Rectal smooth muscle tissue (tissue), 1 donor: Measurements from ENCODE around the gene EXD3.

Experiments
- H3K27ac ChIP-seq: one replicate; pipeline ENCODE4 v1.7.0; 2013; ENCODE audit warnings: low read depth, low read length, inconsistent platforms
- H3K27me3 ChIP-seq: one replicate; pipeline ENCODE4 v1.7.0; 2013; ENCODE audit warnings: low read length; ENCODE audit not compliant: control insufficient read depth, insufficient read depth
- H3K36me3 ChIP-seq: one replicate; pipeline ENCODE4 v1.7.0; 2013; ENCODE audit warnings: low read length; ENCODE audit not compliant: control insufficient read depth, insufficient read depth
- H3K4me1 ChIP-seq: one replicate; pipeline ENCODE4 v1.7.0; 2013; ENCODE audit warnings: low read length; ENCODE audit not compliant: control insufficient read depth, insufficient read depth
- H3K4me3 ChIP-seq: one replicate; pipeline ENCODE4 v1.7.0; 2013; ENCODE audit warnings: low read length
- H3K9ac ChIP-seq: one replicate; pipeline ENCODE4 v1.7.0; 2013; ENCODE audit warnings: low read length

The EXD3 gene

DNA sequence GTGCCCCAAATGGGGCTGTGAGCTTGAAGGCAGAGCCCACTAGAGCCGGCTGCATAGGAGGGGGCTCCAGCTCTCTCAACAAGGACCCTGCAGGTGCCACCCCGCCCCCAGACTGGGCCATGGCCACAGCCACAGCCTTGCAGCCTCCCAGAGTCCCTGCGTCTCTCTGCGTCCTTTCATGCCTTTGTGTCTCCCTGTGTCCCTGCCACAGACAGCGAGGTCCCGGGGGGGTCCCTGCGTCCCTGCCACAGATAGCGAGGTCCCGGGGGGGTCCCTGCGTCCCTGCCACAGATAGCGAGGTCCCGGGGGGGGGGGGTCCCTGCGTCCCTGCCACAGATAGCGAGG lies 6.6 kb upstream of the EXD3 start:
- no peaks in the 10 kb centered on the region for H3K36me3 ChIP-seq
- H3K27ac ChIP-seq: no peak overlapping the region
- H3K27me3 ChIP-seq: no peaks in the 10 kb centered on the region
- H3K4me1 ChIP-seq: no peaks in the 10 kb centered on the region
- H3K4me3 ChIP-seq: no peak overlapping the region
- no peak overlapping the region for H3K9ac ChIP-seq

DNA sequence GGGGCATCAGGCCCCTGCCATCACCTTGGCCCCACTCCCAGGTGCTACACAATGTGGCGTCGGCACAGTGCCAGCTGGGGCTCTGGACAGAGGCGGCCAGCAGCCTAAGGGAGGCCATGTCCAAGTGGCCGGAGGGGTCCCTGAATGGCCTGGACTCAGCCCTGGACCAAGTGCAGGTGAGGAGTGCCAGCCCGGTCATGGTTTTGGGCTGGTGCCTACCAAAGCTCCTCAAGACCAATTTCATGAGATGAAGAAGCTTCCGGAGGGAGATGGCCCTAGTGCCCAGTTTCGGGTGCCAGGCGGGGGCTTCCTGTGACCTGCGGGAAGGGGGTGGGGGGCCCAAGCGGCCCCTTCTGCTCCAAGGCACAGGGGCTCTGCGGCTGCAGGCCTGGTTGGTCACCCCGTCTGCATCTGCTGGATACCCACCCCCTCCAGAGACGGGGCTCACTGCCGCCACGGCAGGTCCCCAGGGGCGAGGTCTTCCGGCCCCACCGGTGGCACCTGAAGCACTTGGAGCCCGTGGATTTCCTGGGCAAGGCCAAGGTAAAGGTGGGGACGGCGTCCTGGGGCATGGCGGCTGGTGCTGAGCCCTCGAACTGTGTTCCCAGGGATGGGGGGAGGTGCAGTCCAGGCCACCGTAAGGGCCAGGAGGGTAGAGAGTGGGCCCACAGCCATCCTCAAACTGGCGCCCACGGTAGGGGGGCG lies 6.0 kb upstream of the EXD3 start:
- H3K9ac ChIP-seq: no peak overlapping the region
- no peak overlapping the region for H3K27ac ChIP-seq
- H3K4me3 ChIP-seq: no peak overlapping the region
- no peaks in the 10 kb centered on the region for H3K27me3 ChIP-seq
- H3K36me3 ChIP-seq: no peaks in the 10 kb centered on the region
- H3K4me1 ChIP-seq: no peaks in the 10 kb centered on the region

DNA sequence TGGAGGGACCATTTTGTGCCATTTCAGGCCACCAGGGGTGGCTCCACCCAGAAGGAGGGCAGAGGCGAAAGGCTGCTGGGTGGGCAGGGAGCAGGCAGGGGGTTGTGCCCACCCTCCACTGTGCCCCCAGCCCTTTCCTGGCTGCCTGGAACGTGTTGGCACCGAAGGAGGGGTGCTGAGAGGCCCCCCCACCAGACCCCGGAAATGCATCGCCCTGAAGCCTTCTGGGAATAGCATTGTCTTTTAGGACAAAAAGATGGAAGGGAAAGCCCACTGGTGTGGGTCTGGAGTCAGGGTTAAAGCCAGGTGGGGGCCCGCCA lies 5.3 kb upstream of the EXD3 start:
- H3K27me3 ChIP-seq: no peaks in the 10 kb centered on the region
- no peaks in the 10 kb centered on the region for H3K36me3 ChIP-seq
- H3K27ac ChIP-seq: no peak overlapping the region
- H3K4me3 ChIP-seq: no peak overlapping the region
- no peak overlapping the region for H3K9ac ChIP-seq
- H3K4me1 ChIP-seq: no peaks in the 10 kb centered on the region

DNA sequence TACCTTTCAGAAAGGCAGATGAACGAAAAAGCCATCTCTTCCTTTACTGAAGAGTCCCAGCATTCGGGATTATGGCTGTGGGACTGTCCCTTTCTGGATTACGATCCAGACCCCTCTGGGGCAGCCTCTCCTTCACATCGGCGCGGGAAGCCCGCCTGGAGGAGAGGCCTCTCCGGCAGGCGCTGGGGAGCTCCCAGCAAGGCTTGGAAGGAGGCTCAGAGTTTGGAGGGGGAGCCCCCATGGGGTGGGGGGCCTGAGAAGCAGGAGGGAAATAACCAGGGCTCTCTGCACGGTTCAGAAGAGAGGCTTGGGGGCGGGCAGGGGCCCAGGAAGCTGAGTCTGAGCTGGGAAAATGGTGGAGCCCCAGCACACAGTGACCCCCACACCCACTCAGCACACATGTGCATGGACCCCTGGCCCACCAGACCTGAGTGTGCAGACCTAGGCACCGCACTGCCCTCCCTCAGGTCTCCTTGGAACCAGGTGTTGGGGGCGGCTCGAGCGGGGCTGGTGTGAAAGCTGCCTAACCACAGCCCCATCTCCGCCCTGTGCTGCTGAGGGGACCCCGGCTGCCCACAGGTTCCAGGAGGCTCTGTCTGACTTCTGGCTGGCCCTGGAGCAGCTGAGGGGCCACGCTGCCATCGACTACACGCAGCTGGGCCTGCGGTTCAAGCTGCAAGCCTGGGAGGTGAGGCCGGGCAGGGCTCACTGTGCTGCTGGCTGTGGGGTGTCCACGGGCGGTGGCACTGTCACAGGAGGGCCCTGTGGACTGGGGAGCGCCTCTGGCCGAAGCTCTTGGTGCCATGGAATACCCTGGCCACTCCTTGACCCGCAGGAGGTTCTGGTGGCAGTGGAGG lies 4.7 kb upstream of the EXD3 start:
- H3K36me3 ChIP-seq: no peaks in the 10 kb centered on the region
- no peak overlapping the region for H3K27ac ChIP-seq
- no peaks in the 10 kb centered on the region for H3K4me1 ChIP-seq
- H3K27me3 ChIP-seq: no peaks in the 10 kb centered on the region
- H3K4me3 ChIP-seq: no peak overlapping the region
- no peak overlapping the region for H3K9ac ChIP-seq

DNA sequence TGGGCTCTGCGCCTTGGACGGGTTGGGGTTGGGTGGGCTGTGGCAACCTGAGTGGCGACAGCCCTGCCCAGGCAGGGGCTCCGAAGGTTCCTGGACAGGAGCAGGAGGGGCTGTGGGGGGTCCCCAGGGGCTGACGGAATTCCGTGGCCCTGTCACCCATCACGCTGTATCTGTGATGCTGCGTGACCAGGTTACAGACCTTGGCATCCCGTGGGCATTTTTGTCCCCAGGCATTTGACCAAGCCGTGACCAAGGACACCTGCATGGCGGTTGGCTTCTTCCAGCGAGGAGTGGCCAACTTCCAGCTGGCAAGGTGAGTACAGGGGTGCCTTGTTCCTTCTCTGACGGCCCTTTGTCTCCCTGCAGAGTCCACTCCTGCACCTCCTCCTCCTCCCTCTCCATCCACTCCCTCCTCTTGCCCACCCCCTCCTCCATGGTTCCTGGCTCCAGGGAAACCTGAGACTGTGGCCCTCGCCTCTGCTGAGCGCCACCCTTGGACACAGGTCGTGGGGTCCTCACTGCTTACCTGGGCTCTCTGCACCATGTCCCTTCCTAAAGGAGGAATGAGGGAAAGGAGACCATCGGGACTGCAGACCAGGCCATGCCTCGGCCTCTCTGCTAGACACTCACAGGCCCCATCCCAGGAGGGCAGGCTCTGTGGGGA lies 3.2 kb upstream of the EXD3 start:
- no peak overlapping the region for H3K4me3 ChIP-seq
- H3K36me3 ChIP-seq: no peaks in the 10 kb centered on the region
- H3K4me1 ChIP-seq: no peaks in the 10 kb centered on the region
- H3K27ac ChIP-seq: no peak overlapping the region
- no peak overlapping the region for H3K9ac ChIP-seq
- H3K27me3 ChIP-seq: no peaks in the 10 kb centered on the region

DNA sequence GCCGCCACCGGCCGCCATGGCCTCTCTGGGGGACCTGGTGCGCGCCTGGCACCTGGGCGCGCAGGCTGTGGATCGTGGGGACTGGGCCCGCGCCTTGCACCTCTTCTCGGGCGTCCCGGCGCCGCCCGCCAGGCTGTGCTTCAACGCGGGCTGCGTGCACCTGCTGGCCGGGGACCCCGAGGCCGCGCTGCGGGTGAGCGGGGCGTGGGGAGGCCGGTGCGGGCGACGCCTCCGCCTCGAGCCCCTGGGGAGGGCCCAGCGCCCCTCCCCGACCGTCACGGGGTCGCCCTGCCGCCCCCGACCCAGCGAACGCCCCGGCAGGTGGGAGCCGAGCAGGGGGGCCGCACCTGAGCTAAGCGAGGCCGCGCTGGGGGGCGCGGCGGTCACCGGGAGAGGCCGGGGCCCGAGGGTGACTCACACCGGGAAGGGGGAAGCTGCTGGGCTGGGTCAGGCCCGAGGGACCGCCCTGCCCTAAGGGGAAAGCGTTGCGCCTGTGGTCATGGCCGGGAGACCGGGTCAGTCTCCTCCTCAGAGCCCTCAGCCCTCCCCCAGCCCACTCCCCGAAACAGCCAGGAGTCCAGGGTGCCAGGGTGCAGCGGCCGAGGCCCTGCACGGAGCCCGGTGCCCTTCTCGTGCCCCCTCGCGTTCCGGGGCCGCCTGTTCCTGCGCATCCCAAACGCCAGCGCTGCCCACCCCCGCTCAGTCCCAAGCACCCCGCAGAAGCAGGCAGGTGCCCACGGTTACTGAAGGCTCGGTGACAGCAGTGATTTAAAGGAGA lies 741 bp upstream of the EXD3 start:
- Histone ChIP-seq H3K36me3 (no peaks in the 10 kb centered on the region), H3K4me1 (no peaks in the 10 kb centered on the region), H3K9ac (peak overlapping the region; percentile 45), H3K4me3 (peak overlapping the region; percentile 66), H3K27me3 (no peaks in the 10 kb centered on the region), H3K27ac (no peak overlapping the region)

DNA sequence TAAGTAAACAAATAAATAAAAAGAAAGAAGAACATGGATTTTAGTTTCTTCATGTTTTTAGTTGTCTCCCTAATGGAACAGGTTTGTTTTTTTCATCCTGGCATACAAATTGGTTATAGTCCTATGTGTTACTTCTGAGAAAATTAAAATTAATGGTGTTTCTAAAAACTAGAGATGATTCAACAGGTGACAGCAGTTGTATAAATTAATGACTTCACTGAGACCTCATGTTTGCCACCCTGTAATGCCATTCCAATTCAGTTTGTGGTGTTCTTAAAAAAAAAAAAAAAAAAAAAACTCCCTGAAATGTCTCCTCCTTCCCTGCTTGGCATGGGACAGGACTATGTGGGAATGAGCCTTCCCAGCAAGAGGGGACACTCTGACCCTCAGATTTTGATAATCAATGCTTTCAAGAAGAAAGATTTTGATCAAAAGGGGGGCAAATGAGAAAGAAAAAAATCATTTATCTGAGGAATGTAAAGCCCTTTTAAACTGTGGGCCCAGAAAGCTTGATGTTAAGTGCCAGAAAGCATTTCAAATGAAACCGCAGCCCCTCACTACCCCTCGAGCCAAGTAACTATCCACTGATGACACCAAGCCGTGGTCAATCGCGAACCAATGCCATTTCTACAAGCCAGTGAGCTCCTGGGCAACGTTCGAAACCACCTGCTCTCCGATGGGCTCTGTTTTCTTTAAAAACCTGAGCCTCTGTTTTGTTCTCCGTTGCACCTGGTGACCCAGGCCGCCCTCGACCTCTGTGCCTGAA lies 941 bp downstream of the EXD3 start:
- H3K4me1 ChIP-seq: no peaks in the 10 kb centered on the region
- H3K36me3 ChIP-seq: no peaks in the 10 kb centered on the region
- H3K9ac ChIP-seq: peak overlapping the region; percentile 64
- H3K27ac ChIP-seq: no peak overlapping the region
- peak overlapping the region; percentile 85 for H3K4me3 ChIP-seq
- H3K27me3 ChIP-seq: no peaks in the 10 kb centered on the region

DNA sequence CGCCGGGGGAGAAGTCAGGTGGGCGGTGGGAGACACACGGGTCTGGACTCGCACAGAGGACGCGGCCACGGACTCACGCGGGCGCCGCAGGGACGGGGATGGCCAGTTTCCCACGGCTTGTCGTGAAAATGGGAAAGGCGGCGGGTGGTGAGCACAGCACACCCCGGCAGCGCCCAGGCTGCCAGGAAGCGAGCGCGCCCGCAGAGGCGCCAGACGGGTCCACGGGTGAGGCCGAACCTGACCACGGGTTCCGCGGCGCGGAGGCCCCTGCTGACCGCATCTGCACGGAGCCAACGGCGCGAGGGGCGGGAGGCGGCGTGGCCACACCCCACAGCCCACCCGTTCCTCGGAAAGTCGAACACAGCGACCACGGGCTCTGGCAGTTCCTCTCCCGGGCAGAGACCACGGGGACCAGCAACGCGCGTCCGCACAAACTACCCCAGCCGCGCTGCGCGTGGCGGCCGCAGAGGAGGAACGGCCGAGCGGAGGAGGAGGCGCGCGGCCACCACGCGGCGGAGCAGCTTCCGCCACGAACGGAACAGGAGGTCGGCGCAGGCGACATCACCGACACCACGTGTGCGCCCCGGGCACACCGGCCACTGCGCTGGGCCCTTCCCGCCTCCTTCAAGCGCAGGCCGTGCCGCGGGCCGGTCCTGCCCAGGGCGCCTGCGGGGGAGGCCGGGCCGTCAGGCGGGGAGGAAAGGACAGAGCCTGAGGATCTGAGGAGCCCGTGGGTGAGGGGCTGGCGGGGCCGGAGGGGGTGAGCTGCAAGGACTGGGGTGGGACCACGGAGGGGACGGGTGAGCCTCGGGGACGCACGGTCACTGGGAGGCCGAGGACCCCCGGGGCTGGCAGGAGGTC lies 5.6 kb downstream of the EXD3 start:
- H3K36me3 ChIP-seq: no peaks in the 10 kb centered on the region
- H3K27me3 ChIP-seq: no peaks in the 10 kb centered on the region
- H3K9ac ChIP-seq: no peak overlapping the region
- H3K27ac ChIP-seq: no peak overlapping the region
- no peaks in the 10 kb centered on the region for H3K4me1 ChIP-seq
- no peak overlapping the region for H3K4me3 ChIP-seq

DNA sequence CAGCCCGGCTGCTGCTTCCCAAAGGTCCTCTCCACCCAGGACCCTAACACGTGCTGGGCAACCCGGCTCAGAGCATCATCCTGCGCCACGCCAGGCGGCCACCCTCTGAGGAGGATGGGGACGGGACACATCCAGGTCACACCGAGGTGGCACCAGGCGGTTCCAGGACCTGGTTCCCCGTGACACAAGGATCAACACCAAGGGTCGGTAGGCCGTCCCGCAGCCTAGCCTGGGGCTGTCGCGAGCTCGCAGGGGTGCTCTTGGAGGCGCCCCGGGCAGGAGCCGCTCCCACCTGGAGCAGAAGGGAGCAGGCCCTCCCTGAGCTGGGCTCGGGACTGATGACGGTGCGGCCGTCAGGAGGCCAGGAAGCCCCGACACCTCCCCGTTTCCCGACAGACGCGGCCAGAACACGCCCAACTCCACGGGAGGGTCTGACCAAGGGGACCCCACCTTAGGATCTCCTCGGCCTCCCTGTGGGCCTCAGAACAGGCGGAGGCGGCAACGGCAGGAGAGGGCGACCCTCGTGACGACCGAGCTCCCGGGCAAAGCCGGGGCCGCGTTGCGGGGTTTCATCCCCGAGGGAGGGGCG lies 6.3 kb downstream of the EXD3 start:
- no peak overlapping the region for H3K4me3 ChIP-seq
- no peaks in the 10 kb centered on the region for H3K36me3 ChIP-seq
- H3K27me3 ChIP-seq: no peaks in the 10 kb centered on the region
- H3K4me1 ChIP-seq: no peaks in the 10 kb centered on the region
- H3K9ac ChIP-seq: no peak overlapping the region
- no peak overlapping the region for H3K27ac ChIP-seq

DNA sequence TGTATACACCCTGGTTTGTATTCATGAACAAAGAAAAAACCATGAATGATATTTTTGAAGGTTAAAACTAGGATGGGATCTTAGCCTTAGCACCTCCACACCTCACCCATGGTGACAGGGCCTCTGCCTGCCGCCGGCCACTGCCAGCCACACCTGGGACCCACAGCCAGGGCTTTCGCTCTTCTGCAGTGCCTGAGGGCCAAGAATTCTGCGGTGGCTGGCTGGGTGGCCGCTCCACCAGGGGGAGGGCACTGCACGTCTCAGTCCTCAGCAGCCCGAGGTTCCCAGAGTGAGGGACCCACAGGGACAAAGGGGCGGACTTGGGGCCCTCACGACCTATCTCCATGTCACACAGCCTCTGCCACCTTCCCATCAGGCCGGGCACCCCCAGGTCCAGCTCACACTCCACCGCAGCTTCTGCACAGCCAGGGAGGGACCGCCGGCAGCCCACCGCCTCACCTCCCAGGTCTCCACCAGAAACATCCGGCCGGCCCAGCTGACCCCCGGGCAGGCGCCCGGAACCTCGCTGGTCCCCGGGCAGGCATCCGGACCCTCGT lies 6.9 kb downstream of the EXD3 start:
- Histone ChIP-seq H3K9ac (no peak overlapping the region), H3K27ac (no peak overlapping the region), H3K4me1 (no peaks in the 10 kb centered on the region), H3K36me3 (no peaks in the 10 kb centered on the region), H3K27me3 (no peaks in the 10 kb centered on the region), H3K4me3 (no peak overlapping the region)

DNA sequence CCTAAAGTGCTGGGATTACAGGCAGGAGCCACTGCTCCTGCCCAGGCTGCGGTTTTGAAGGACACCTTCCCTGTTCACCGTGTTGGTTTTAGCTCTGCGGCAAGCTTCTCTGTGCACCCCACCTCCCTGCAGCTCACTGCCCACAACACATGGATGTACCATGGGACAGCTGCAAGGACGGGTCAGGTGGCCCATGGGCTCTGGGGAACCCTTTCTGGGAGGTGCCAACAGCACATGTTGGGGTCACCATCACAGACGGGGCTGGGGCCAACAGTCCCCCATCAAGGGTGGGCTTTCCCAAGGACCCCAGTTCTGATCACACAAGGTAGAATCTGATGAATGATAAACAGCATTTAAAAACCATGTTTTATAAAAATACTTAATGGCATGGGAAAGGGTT lies 7.5 kb downstream of the EXD3 start:
- Histone ChIP-seq H3K27ac (no peak overlapping the region), H3K4me1 (no peaks in the 10 kb centered on the region), H3K4me3 (no peak overlapping the region), H3K9ac (no peak overlapping the region), H3K27me3 (no peaks in the 10 kb centered on the region), H3K36me3 (no peaks in the 10 kb centered on the region)
